Osteocyte (in vitro differentiated cells): ENCODE results near the gene CRY2. TPM values are rescaled to one million over a fixed set of nuclear protein-coding genes. Genes with fewer than 3 reads are reported as not detected.

Experiments
- DNase-seq: peaks from one replicate; pipeline ENCODE4 v3.0.0; 2021; ENCODE audit warnings: mixed read lengths; ENCODE audit not compliant: unreplicated experiment; ENCODE audit errors: extremely low spot score
- H3K27ac Mint-ChIP-seq: one replicate; pipeline ENCODE4 v1.8.0; 2021; ENCODE audit warnings: mild to moderate bottlenecking, mixed read lengths; ENCODE audit not compliant: unreplicated experiment
- H3K27me3 Mint-ChIP-seq: one replicate; pipeline ENCODE4 v1.8.0; 2021; ENCODE audit warnings: mixed read lengths; ENCODE audit not compliant: unreplicated experiment
- H3K36me3 Mint-ChIP-seq: one replicate; pipeline ENCODE4 v1.8.0; 2021; ENCODE audit warnings: mixed read lengths; ENCODE audit not compliant: unreplicated experiment
- H3K4me1 Mint-ChIP-seq: one replicate; pipeline ENCODE4 v1.8.0; 2021; ENCODE audit warnings: mixed read lengths; ENCODE audit not compliant: unreplicated experiment
- H3K4me3 Mint-ChIP-seq: one replicate; pipeline ENCODE4 v1.8.0; 2021; ENCODE audit warnings: mild to moderate bottlenecking, moderate library complexity, mixed read lengths; ENCODE audit not compliant: unreplicated experiment
- H3K9me3 Mint-ChIP-seq: one replicate; pipeline ENCODE4 v1.8.0; 2021; ENCODE audit warnings: mixed read lengths; ENCODE audit not compliant: unreplicated experiment
- CTCF ChIP-seq: fragments of 200-600 bp; sonication (generic); IDR thresholded peaks from 2 replicates; pipeline ENCODE4 v1.5.0; 2021; ENCODE audit warnings: antibody characterized with exemption, mild to moderate bottlenecking, moderate library complexity
- total RNA-seq: library from RNA; stranded (reverse); gene quantifications from 2 replicates; pipeline ENCODE4 v1.2.1, GENCODE V29; 2021

CRY2 gene
- total RNA-seq, 1 donor from 2014 or later: 18.6 TPM

- Mint-ChIP-seq H3K4me3 (no peak overlapping the region), H3K27ac (peak overlapping the region; percentile 31), H3K9me3 (no peaks in the 10 kb centered on the region), H3K27me3 (no peaks in the 10 kb centered on the region), H3K36me3 (peaks cover 16% of the 10 kb centered on the region), H3K4me1 (peaks cover 3% of the 10 kb centered on the region)
- DNase-seq: no peak
- no peak for TF ChIP-seq CTCF
These were observed 34.4 kb upstream of the CRY2 start for GRCh38 chr11:45812581-45813548.

- no peak overlapping the region for H3K4me3 Mint-ChIP-seq
- no peak overlapping the region for H3K27ac Mint-ChIP-seq
- TF ChIP-seq CTCF: no peak
- no peaks in the 10 kb centered on the region for H3K4me1 Mint-ChIP-seq
- no peaks in the 10 kb centered on the region for H3K27me3 Mint-ChIP-seq
- H3K9me3 Mint-ChIP-seq: no peaks in the 10 kb centered on the region
- DNase-seq: no peak
- peaks cover 3% of the 10 kb centered on the region for H3K36me3 Mint-ChIP-seq
These were observed 31.5 kb upstream of the CRY2 start for GRCh38 chr11:45815747-45816146.

GRCh38 chr11:45816614-45817013 is 30.7 kb upstream of the CRY2 start:
- Mint-ChIP-seq H3K27me3 (no peaks in the 10 kb centered on the region), H3K4me3 (no peak overlapping the region), H3K36me3 (no peaks in the 10 kb centered on the region), H3K27ac (no peak overlapping the region), H3K4me1 (no peaks in the 10 kb centered on the region), H3K9me3 (no peaks in the 10 kb centered on the region)
- no peak for TF ChIP-seq CTCF
- no peak for DNase-seq

GRCh38 chr11:45817191-45817590 is 30.1 kb upstream of the CRY2 start:
- no peak for DNase-seq
- Mint-ChIP-seq H3K27ac (no peak overlapping the region), H3K36me3 (no peaks in the 10 kb centered on the region), H3K27me3 (no peaks in the 10 kb centered on the region), H3K9me3 (no peaks in the 10 kb centered on the region), H3K4me3 (no peak overlapping the region), H3K4me1 (no peaks in the 10 kb centered on the region)
- no peak for TF ChIP-seq CTCF

DNA sequence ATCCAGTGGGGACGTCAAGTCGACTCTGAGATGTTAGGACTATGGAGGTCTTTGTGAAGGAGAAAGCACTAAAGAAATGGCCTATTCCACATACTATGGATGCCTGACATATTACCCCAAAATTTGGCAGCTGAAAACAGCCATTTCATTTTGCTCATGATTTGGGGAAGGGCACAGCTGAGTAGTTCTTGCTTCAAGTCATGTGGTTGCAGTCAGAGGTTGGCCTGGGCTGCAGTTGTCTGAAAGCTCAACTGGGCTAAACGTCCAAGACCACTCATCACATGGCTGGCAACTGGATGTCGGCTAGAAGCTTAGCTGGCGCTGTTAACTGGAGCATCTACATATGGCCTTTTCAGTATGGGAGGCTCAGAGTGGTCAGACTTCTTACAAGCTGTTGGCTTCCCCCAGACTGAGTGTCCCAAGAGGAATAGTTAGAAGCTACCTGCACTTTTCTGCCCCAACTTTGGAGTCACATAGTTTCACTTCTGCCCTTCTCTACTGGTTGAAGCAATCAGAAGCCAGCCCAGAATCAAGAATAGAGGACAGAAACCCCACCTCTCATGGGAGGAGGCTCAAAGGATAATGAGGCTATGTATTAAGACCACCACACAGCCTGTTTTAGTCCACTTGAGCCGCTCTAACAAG is 28.2 kb upstream of the CRY2 start:
- Mint-ChIP-seq H3K27me3 (no peaks in the 10 kb centered on the region), H3K4me3 (no peak overlapping the region), H3K4me1 (no peaks in the 10 kb centered on the region), H3K9me3 (no peaks in the 10 kb centered on the region), H3K36me3 (no peaks in the 10 kb centered on the region), H3K27ac (no peak overlapping the region)
- no peak for DNase-seq
- TF ChIP-seq CTCF: no peak
